Measurements from ENCODE around the gene MCM3AP. TPM values are rescaled to one million over a fixed set of nuclear protein-coding genes. Genes with fewer than 3 reads are reported as not detected.

The MCM3AP gene
- total RNA-seq, 2 experiments from 2014 or later = 71.1 to 106 TPM

- Mint-ChIP-seq H3K4me3 (no peak overlapping the region), H3K27ac (no peak overlapping the region), H3K27me3 (no peaks in the 10 kb centered on the region), H3K4me1 (peaks cover 18% of the 10 kb centered on the region), H3K9me3 (ENCODE audit: low read depth) (no peaks in the 10 kb centered on the region), H3K36me3 (ENCODE audit: low read depth) (peaks cover 2% of the 10 kb centered on the region)
- ATAC-seq = no peak
- ChIA-PET CTCF (no interaction called here), POLR2A (no interaction called here)
- intact Hi-C loops (cut with DNase I, micrococcal nuclease) = loop anchor here in 1 of 2 experiments (10.0 kb wide), 1 partner anchor 102 kb away; the partner anchor contains the start of genes C21orf58 and PCNT
- no peak for DNase-seq
Measured at GRCh38 chr21:46222436-46223116, 62.8 kb downstream of the MCM3AP start.

GRCh38 chr21:46221664-46222435 is 63.6 kb downstream of the MCM3AP start:
- no peaks in the 10 kb centered on the region for H3K9me3 Mint-ChIP-seq (ENCODE audit: low read depth)
- CTCF ChIA-PET = no interaction called here
- POLR2A ChIA-PET = no interaction called here
- no peak for DNase-seq
- H3K4me1 Mint-ChIP-seq = peaks cover 11% of the 10 kb centered on the region
- no peak overlapping the region for H3K4me3 Mint-ChIP-seq
- ATAC-seq = no peak
- no peak overlapping the region for H3K27ac Mint-ChIP-seq
- intact Hi-C loops (cut with DNase I, micrococcal nuclease) = loop anchor here in 1 of 2 experiments (10.0 kb wide), 1 partner anchor 103 kb away; the partner anchor contains the start of genes C21orf58 and PCNT
- H3K36me3 Mint-ChIP-seq (ENCODE audit: low read depth) = peaks cover 2% of the 10 kb centered on the region
- no peaks in the 10 kb centered on the region for H3K27me3 Mint-ChIP-seq

- CTCF ChIA-PET = no interaction called here
- no peak for ATAC-seq
- Mint-ChIP-seq H3K36me3 (ENCODE audit: low read depth) (peaks cover 4% of the 10 kb centered on the region), H3K4me3 (no peak overlapping the region), H3K27me3 (no peaks in the 10 kb centered on the region), H3K27ac (no peak overlapping the region), H3K4me1 (peaks cover 3% of the 10 kb centered on the region), H3K9me3 (ENCODE audit: low read depth) (no peaks in the 10 kb centered on the region)
- DNase-seq = no peak
- intact Hi-C loops (cut with DNase I, micrococcal nuclease) = loop anchor here in 1 of 2 experiments (10.0 kb wide), 1 partner anchor 104 kb away; the partner anchor contains the start of genes C21orf58 and PCNT
- POLR2A ChIA-PET = no interaction called here
Measured at GRCh38 chr21:46220847-46221246, 64.6 kb downstream of the MCM3AP start.

GRCh38 chr21:46220275-46220810 is 65.1 kb downstream of the MCM3AP start:
- POLR2A ChIA-PET = no interaction called here
- ATAC-seq (no peak), DNase-seq (no peak)
- CTCF ChIA-PET = no interaction called here
- Mint-ChIP-seq H3K27me3 (no peaks in the 10 kb centered on the region), H3K4me1 (no peaks in the 10 kb centered on the region), H3K27ac (no peak overlapping the region), H3K4me3 (no peak overlapping the region), H3K36me3 (ENCODE audit: low read depth) (peaks cover 4% of the 10 kb centered on the region), H3K9me3 (ENCODE audit: low read depth) (no peaks in the 10 kb centered on the region)
- intact Hi-C loops (cut with DNase I, micrococcal nuclease) = loop anchor here in 1 of 2 experiments (10.0 kb wide), 1 partner anchor 104 kb away; the partner anchor contains the start of genes C21orf58 and PCNT

- ChIA-PET POLR2A (no interaction called here), CTCF (no interaction called here)
- Mint-ChIP-seq H3K27ac (no peak overlapping the region), H3K27me3 (no peaks in the 10 kb centered on the region), H3K36me3 (ENCODE audit: low read depth) (peaks cover 4% of the 10 kb centered on the region), H3K4me1 (no peaks in the 10 kb centered on the region), H3K9me3 (ENCODE audit: low read depth) (no peaks in the 10 kb centered on the region), H3K4me3 (no peak overlapping the region)
- intact Hi-C loops (cut with DNase I, micrococcal nuclease) = loop anchor here in 1 of 2 experiments (10.0 kb wide), 1 partner anchor 105 kb away; the partner anchor contains the start of genes C21orf58 and PCNT
- no peak for ATAC-seq
- DNase-seq = no peak
Measured at GRCh38 chr21:46219591-46220239, 65.7 kb downstream of the MCM3AP start.

- Mint-ChIP-seq H3K9me3 (ENCODE audit: low read depth) (no peaks in the 10 kb centered on the region), H3K27me3 (no peaks in the 10 kb centered on the region), H3K36me3 (ENCODE audit: low read depth) (peaks cover 4% of the 10 kb centered on the region), H3K27ac (no peak overlapping the region), H3K4me3 (no peak overlapping the region), H3K4me1 (no peaks in the 10 kb centered on the region)
- intact Hi-C loops (cut with DNase I, micrococcal nuclease) = no loop called here
- ATAC-seq (no peak), DNase-seq (no peak)
- ChIA-PET POLR2A (no interaction called here), CTCF (no interaction called here)
Measured at GRCh38 chr21:46218906-46219590, 66.4 kb downstream of the MCM3AP start.

- POLR2A ChIA-PET = no interaction called here
- Mint-ChIP-seq H3K27ac (no peak overlapping the region), H3K4me1 (no peaks in the 10 kb centered on the region), H3K9me3 (ENCODE audit: low read depth) (no peaks in the 10 kb centered on the region), H3K27me3 (no peaks in the 10 kb centered on the region), H3K36me3 (ENCODE audit: low read depth) (peaks cover 4% of the 10 kb centered on the region), H3K4me3 (no peak overlapping the region)
- intact Hi-C loops (cut with DNase I, micrococcal nuclease) = no loop called here
- DNase-seq (no peak), ATAC-seq (no peak)
- CTCF ChIA-PET = no interaction called here
Measured at GRCh38 chr21:46217511-46218196, 67.8 kb downstream of the MCM3AP start.

GRCh38 chr21:46216132-46216747 is 69.2 kb downstream of the MCM3AP start:
- H3K4me3 Mint-ChIP-seq = no peak overlapping the region
- intact Hi-C loops (cut with DNase I, micrococcal nuclease) = no loop called here
- H3K27ac Mint-ChIP-seq = no peak overlapping the region
- CTCF ChIA-PET = interaction anchor here (0.7 kb wide), 1 partner anchor 36 kb away, joined by 3 read pairs; no protein-coding TSS in a partner anchor
- ATAC-seq = no peak
- DNase-seq = no peak
- POLR2A ChIA-PET = interaction anchor here (0.6 kb wide), 1 partner anchor 43 kb away, joined by 4 read pairs; no protein-coding TSS in a partner anchor
- no peaks in the 10 kb centered on the region for H3K27me3 Mint-ChIP-seq
- no peaks in the 10 kb centered on the region for H3K9me3 Mint-ChIP-seq (ENCODE audit: low read depth)
- no peaks in the 10 kb centered on the region for H3K4me1 Mint-ChIP-seq
- H3K36me3 Mint-ChIP-seq (ENCODE audit: low read depth) = peaks cover 2% of the 10 kb centered on the region

GRCh38 chr21:46215436-46216131 is 69.8 kb downstream of the MCM3AP start:
- no peak overlapping the region for H3K27ac Mint-ChIP-seq
- H3K36me3 Mint-ChIP-seq (ENCODE audit: low read depth) = peaks cover 2% of the 10 kb centered on the region
- H3K4me1 Mint-ChIP-seq = no peaks in the 10 kb centered on the region
- intact Hi-C loops (cut with DNase I, micrococcal nuclease) = no loop called here
- no peak for ATAC-seq
- CTCF ChIA-PET = no interaction called here
- H3K9me3 Mint-ChIP-seq (ENCODE audit: low read depth) = no peaks in the 10 kb centered on the region
- DNase-seq = no peak
- no peaks in the 10 kb centered on the region for H3K27me3 Mint-ChIP-seq
- H3K4me3 Mint-ChIP-seq = no peak overlapping the region
- POLR2A ChIA-PET = interaction anchor here (0.6 kb wide), 1 partner anchor 43 kb away, joined by 4 read pairs; no protein-coding TSS in a partner anchor
